NCI-H1092 treated with DMSO at 0.1 percent for 48 hours (cell line): ENCODE results near the gene FAM227B.
"Not testable (repeated sequence)": the region's sequence is repeated elsewhere in the genome, so short reads cannot be mapped to it uniquely, and the experiment has no call there.

Source experiments
- DNase-seq: peaks from one replicate; lab custom pipeline; 2025; lab: John Stamatoyannopoulos, UW

Gene FAM227B

GRCh38 chr15:49492830-49493229, 127.8 kb downstream of the FAM227B start:
- no peak for DNase-seq

- no peak for DNase-seq
Measured at GRCh38 chr15:49492151-49492550, 128.5 kb downstream of the FAM227B start.

- DNase-seq: no peak
Measured at GRCh38 chr15:49490966-49491365, 129.7 kb downstream of the FAM227B start.

GRCh38 chr15:49485401-49485800, 135.2 kb downstream of the FAM227B start:
- DNase-seq: not testable (repeated sequence)

GRCh38 chr15:49478982-49479381, 141.6 kb downstream of the FAM227B start:
- not testable (repeated sequence) for DNase-seq

- DNase-seq: not testable (repeated sequence)
Measured at GRCh38 chr15:49478021-49478420, 142.6 kb downstream of the FAM227B start.

GRCh38 chr15:49473031-49473430, 147.6 kb downstream of the FAM227B start:
- DNase-seq: no peak

GRCh38 chr15:49472338-49472737, 148.3 kb downstream of the FAM227B start:
- no peak for DNase-seq

GRCh38 chr15:49471733-49472132, 148.9 kb downstream of the FAM227B start:
- no peak for DNase-seq

GRCh38 chr15:49471248-49471647, 149.4 kb downstream of the FAM227B start:
- not testable (repeated sequence) for DNase-seq

- DNase-seq: no peak
Measured at GRCh38 chr15:49468481-49468839, 152.2 kb downstream of the FAM227B start.

GRCh38 chr15:49467746-49468480, 152.7 kb downstream of the FAM227B start:
- no peak for DNase-seq

- no peak for DNase-seq
Measured at GRCh38 chr15:49466119-49466518, 154.5 kb downstream of the FAM227B start.

GRCh38 chr15:49464522-49464921, 156.1 kb downstream of the FAM227B start:
- DNase-seq: no peak

GRCh38 chr15:49462232-49462844, 158.3 kb downstream of the FAM227B start:
- no peak for DNase-seq

GRCh38 chr15:49460411-49460941, 160.1 kb downstream of the FAM227B start:
- DNase-seq: no peak

GRCh38 chr15:49458145-49458544, 162.5 kb downstream of the FAM227B start:
- DNase-seq: no peak

GRCh38 chr15:49456166-49456565, 164.5 kb downstream of the FAM227B start:
- DNase-seq: no peak

- no peak for DNase-seq
Measured at GRCh38 chr15:49452595-49452994, 168.0 kb downstream of the FAM227B start.

- DNase-seq: no peak
Measured at GRCh38 chr15:49441816-49442215, 178.8 kb downstream of the FAM227B start.

- DNase-seq: no peak
Measured at GRCh38 chr15:49441356-49441755, 179.3 kb downstream of the FAM227B start.

- no peak for DNase-seq
Measured at GRCh38 chr15:49439678-49440395, 180.8 kb downstream of the FAM227B start.
